Transverse colon (tissue), 4 donors: ENCODE data around the gene CHCT1.

ENCODE experiments used
- CTCF ChIP-seq, 5 experiments: fragments of 200-600 bp in 3 of 5; fragments of 450-650 bp in 2 of 5; sonication (generic) in 3 of 5; IDR thresholded peaks; 1 replicate in 2 of 5; 2 replicates in 3 of 5; pipeline ENCODE4 v1.5.1; 2016 to 2017; ENCODE audit warnings: antibody characterized with exemption in 5 of 5, inconsistent platforms in 3 of 5, mild to moderate bottlenecking in 2 of 5, moderate library complexity in 1 of 5
- EP300 ChIP-seq: sonication (generic); formaldehyde crosslinking; IDR thresholded peaks from one replicate; pipeline ENCODE4 v1.6.1; 2017; ENCODE audit warnings: antibody characterized with exemption, low read depth
- POLR2A ChIP-seq: fragments of 450-650 bp; IDR thresholded peaks from one replicate; pipeline ENCODE4 v1.6.1; 2016; ENCODE audit warnings: antibody characterized with exemption, mild to moderate bottlenecking, moderate library complexity
- POLR2AphosphoS5 ChIP-seq, 3 donors: sonication (generic); formaldehyde crosslinking; IDR thresholded peaks; one replicate each; pipeline ENCODE4 v1.6.1; 2016; ENCODE audit warnings: antibody characterized with exemption in 3 of 3

GRCh38 chr17:60426596-60426995 is 4.3 kb downstream of the CHCT1 start:
- TF ChIP-seq CTCF (IDR thresholded peaks at IDR 0.05) = no peak
- TF ChIP-seq EP300 = no peak
- no peak for TF ChIP-seq POLR2A
- no peak for TF ChIP-seq POLR2AphosphoS5 (IDR thresholded peaks at IDR 0.05)
